GM18502 (cell line): ENCODE measurements around the gene H2AZ2.
A peak's percentile ranks its signal among the peaks of the same experiment; 100 is the strongest.

Experiments
- ATAC-seq: cut with Tn5 transposase; IDR thresholded peaks from one replicate; pipeline ENCODE4 v1.9.1; 2021; ENCODE audit warnings: mild to moderate bottlenecking; ENCODE audit not compliant: unreplicated experiment, poor library complexity

H2AZ2 gene

DNA sequence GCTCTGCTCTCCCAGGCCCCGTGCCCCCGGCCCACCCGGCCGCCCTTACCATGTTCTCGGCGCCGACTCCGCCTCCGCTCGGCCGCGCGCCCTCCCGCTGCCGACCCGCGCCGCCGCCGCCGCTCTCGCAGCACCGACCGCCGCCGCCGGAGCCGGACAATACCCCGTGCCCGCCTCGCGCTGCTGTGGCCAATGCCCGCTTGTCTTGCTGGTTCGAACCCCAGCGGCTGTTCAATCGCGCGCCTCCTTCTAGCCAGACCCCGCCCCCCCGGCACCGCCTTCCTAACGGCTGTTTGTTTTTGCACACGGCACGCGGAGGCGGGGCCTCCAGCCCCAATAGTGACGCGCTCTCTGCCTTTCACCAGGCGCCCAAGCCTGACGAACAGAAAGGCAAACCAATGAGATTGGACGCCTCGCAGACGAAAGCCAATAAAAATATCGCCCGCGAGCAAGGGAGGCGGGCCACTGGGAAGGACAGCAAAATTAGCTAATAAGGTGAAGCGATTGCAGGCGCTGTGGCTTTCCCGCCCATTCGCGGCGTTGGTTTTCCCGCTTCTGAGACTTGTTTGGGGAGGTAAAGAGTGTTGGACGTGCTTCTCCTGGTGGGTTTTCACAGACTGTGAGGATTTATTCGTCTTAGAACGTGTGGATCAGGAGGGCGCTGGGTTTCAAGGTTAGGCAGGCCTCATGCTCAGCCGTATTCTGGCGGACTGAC lies at the start of gene H2AZ2:
Gene H2AZ2 (minus strand): TSS at position 168 of the 715 bp plus-strand sequence. CDS start 116 bp downstream, at position 52.
- ATAC-seq = peak; percentile 85

DNA sequence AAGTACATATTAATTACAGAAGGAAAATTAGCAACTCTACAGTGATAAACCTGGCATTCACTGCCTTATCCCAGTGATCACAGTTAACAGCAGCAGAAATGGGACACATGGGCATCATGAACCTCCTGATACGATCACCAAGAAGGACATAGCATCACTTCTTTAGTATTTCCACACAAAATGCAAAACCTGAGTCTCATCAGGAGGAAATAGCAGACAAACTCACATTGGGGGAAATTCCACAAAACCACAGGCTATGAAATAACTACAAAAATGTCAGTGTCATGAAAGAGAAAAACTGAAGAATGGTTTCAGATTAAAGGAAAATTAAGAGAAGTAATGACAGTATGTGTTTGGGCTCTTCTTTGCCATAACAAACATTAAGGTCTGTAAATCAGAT lies 49.4 kb upstream of the H2AZ2 start:
- no peak for ATAC-seq

- ATAC-seq = no peak
These were observed 47.1 kb upstream of the H2AZ2 start for GRCh38 chr7:44894888-44895580.

DNA sequence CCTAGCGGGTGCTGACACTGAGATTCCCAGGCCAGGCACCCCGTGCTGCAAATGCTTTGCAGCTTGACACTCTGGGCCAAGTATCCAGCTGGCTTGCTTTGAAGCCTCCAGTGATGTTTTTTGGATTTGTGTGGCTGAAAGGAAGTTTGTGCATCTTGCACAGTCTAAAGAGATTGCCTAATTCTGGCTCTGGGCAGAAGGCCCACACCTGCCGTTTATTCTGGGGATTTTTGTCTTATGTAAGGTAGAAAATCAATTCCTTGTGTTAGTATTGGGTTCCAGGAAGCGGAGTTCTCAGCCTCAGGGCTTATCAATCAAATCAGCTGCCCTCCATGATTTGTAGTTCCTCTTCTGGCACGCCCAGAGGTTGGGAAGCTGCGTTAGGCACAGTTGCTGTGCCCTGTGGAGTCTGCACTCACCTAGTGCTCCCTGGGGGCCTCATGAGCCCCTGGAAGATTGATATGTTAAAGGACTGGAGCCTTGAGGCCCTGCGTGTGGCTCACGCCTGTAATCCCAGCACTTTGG lies 45.9 kb upstream of the H2AZ2 start:
- no peak for ATAC-seq

- no peak for ATAC-seq
These were observed 43.9 kb upstream of the H2AZ2 start for GRCh38 chr7:44891791-44892190.

GRCh38 chr7:44891372-44891771 lies 43.5 kb upstream of the H2AZ2 start:
- no peak for ATAC-seq

GRCh38 chr7:44889086-44889781 lies 41.3 kb upstream of the H2AZ2 start:
- no peak for ATAC-seq

GRCh38 chr7:44887293-44887692 lies 39.4 kb upstream of the H2AZ2 start:
- ATAC-seq = no peak

- ATAC-seq = peak; percentile 86
These were observed 37.8 kb upstream of the H2AZ2 start, which contains the start of gene PURB for GRCh38 chr7:44885394-44886317. PURB (minus strand) TSS chr7:44885530; CDS start chr7:44885348, 182 bp downstream.

DNA sequence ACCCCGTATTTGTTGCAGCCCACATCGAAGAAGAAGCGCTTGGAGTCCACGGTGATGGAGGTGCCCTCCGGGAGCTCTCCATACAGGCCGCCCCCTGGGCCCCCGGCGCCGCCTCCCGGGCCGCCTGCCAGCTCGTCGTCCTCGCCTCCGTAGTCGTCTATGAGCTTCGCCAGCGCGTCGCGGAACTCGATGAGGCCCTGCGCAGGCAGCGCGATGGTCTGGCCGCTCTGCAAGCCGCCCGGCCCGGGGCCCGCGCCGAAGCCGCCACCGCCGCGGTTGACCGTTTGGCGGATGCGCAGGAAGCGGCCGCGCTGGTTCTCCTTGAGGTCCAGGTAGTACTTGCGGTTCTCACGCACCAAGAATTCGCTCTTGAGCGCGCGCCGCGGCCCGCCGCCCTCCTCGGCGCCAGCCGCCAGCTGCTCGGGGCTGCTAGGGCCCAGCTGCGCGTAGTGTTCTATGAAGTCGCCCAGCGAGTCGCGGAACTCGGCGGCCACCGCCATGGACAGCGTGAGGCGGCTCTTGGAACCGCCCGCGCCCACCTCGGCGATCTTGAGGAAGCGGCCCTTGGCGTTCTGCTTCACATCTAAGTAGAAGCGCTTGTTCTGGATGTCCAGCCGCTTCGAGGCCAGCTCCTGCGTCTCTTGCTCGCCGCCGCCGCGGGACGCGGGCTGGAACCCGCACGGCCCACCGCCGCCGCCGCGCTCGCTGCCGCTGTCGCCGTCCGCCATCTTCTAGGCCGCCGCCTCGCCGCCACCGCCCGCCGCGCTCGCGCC lies 36.9 kb upstream of the H2AZ2 start:
- peak; percentile 23 for ATAC-seq

DNA sequence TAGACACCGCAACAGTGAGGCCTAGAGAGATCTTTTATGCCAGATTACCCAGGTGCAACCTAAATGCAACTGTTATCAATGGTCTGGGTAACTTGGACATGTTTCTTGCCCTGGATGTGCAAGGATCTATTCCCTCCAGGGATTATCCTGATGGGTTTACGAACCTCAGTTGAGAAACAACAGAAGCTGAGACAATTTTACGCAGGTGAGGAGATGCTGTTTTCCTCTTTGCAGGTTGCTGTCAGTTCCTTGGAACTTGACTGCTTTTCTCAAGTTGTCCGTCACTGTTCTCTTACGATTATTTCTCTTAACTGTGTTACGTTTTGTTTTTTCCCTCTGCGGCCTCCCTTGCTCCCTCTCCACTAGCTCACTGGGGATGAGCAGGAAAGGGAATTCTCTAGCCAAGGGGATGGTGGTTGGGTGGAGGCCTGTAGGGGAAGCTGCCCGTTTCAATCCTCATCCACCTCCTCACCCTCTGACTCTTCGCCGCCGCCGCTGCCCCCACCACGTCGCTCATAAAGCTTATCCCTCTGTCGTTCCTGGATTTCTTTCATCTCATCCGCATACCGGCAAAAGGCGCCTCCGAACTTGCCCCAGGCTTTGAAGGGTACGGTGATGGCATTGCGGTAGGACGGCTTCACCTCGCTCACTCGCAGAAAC lies 36.2 kb upstream of the H2AZ2 start:
- ATAC-seq = no peak

GRCh38 chr7:44882899-44883298 lies 35.0 kb upstream of the H2AZ2 start:
- no peak for ATAC-seq

- ATAC-seq = no peak
These were observed 33.7 kb upstream of the H2AZ2 start for GRCh38 chr7:44881610-44882009.

GRCh38 chr7:44881066-44881600 lies 33.2 kb upstream of the H2AZ2 start:
- ATAC-seq = no peak

DNA sequence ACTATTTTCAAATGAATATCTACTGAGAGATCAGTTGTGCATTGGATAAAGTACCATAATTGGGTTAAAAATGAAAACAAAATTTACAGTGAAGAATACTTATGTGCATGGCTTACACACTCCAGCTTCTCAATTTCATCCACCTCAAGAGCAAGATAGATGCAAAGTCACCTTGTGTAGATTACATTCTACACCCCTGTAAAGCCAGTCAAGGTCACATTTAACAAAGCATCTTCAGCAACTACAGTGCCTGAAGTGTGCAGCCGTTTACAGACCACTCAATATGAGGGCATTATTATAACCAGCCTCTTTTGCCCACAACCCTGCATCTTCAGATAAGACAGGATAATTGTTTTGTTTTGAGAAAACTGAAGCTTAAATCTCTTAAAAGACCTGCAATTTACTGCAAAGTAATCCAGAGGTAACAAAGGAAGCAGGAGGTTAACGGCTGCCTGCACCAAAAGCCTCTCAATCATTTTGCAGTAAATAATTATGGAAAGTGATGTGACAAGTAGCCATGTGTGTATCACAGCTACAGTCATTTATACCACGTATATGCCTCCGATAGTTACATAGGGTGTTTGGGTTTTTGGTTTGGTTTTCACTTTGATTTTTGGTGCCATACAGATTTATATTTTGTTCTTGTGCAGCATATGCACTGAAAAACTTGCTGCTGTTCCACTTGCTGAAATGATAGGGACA lies 32.6 kb upstream of the H2AZ2 start:
- ATAC-seq = no peak

- no peak for ATAC-seq
These were observed 28.5 kb upstream of the H2AZ2 start for GRCh38 chr7:44876393-44876792.

DNA sequence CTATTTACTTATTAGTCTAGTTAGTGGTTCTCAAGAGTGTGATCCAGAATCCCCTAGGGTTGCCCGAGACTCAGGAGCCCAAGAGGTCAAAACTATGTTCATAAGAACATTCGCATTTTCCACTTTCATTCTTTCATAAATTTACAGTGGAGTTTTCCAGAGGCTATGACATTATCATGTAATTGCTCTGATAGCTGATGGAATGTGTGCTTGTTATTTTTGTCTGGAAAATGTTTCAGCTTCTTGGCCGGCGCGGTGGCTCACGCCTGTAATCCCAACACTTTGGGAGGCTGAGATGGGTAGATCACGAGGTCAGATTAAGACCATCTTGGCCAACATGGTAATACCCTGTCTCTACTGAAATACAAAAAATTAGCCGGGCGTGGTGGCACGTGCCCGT lies 27.4 kb upstream of the H2AZ2 start:
- ATAC-seq = no peak

DNA sequence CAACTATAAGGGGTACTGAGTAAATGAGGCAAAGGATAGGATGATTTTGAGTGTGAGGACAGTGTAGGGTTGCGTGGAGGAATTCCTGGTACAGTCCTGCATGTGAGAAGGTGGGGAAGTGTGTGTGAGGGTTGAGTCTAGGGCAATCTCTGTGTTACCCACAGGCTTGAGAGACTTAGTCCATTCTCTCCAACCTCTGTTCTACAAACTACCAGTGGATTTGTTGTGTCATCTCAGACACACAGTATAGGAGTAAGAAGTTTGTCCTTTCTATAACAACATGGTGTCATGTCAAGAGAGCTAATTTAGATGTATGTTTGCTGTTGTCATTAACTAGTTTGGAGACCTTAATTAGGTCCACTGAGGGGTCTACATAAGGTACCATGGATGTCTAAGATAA lies 24.9 kb upstream of the H2AZ2 start:
- no peak for ATAC-seq
